ENCODE measurements around the gene SMIM22.

SMIM22 gene

DNA sequence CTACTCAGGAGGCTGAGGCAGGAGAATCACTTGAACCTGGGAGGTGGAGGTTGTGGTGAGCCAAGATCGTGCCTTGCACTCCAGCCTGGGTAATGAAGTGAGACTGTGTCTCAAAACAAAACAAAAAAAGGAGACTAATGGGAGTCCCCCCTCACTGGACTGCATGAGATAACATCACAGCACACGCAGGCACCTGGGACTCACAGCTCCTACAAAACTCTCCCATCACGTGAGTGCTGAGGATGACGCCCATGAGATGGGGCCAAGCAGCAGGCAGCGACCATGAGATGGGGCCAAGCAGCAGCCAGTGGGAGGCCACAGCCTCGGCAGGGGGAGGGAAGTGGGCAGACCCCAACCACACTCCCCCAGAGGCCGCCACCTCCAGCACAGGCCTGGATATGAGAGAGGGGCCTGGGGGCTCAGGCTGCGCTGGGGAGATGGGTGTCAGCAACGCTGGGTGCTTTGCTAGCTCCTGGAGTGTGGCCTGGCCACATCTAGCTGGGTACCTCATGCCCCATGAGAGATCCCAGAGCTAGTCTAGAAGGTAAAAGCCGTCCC is 45.4 kb upstream of the SMIM22 start:
- no peak for DNase-seq (ENCODE audit: extremely low spot score)
- ChIA-PET CTCF (no interaction called here), POLR2A (interaction anchor here (1.1 kb wide), 1 partner anchor 228 kb away, joined by 3 read pairs; no protein-coding TSS in a partner anchor)
- no peak for TF ChIP-seq SP1 (IDR thresholded peaks at IDR 0.05)
- no peak for TF ChIP-seq FOXA1 (IDR thresholded peaks at IDR 0.05)
- TF ChIP-seq LEF1 (IDR thresholded peaks at IDR 0.05; ENCODE audit: borderline replicate concordance): no peak
- no peak for TF ChIP-seq FOXK2 (IDR thresholded peaks at IDR 0.05)
- no peak for TF ChIP-seq BHLHE40 (IDR thresholded peaks at IDR 0.05; ENCODE audit: borderline replicate concordance)

DNA sequence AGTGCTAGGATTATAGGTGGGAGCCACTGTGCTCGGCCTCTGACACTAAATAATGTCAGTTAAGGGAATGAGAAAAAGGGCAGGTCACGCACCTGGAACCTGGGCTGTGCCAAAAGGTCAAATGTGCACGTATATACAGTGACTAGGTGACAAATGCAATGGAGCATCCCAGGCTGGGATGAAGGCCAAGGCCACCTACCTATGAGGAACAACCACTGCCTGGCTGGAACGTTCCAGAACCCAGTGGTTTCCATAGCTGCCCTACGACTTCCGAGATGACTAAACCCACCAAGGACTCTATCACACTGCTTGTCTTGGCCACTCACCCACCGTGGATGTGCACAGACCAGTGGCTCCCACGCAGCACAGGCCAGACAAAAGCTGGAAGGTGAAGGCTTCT is 44.3 kb upstream of the SMIM22 start:
- ChIA-PET CTCF (interaction anchor here (0.6 kb wide), 1 partner anchor 16 kb away, joined by 3 read pairs; no protein-coding TSS in a partner anchor), POLR2A (no interaction called here)
- DNase-seq (ENCODE audit: extremely low spot score): no peak
- TF ChIP-seq FOXA1 (IDR thresholded peaks at IDR 0.05) (no peak), BHLHE40 (IDR thresholded peaks at IDR 0.05; ENCODE audit: borderline replicate concordance) (no peak), TARDBP (IDR thresholded peaks at IDR 0.05) (no peak), NFRKB (IDR thresholded peaks at IDR 0.05) (no peak), FOXM1 (IDR thresholded peaks at IDR 0.05; ENCODE audit: borderline replicate concordance) (no peak), ELF4 (IDR thresholded peaks at IDR 0.05) (no peak), ZNF384 (IDR thresholded peaks at IDR 0.05) (no peak), CTBP1 (IDR thresholded peaks at IDR 0.05; ENCODE audit: borderline replicate concordance) (no peak), FOXK2 (IDR thresholded peaks at IDR 0.05) (no peak), ARNT (IDR thresholded peaks at IDR 0.05) (no peak), L3MBTL2 (conservative IDR thresholded peaks at IDR 0.05) (no peak), SP1 (IDR thresholded peaks at IDR 0.05) (no peak), SUZ12 (IDR thresholded peaks at IDR 0.05) (no peak), LEF1 (IDR thresholded peaks at IDR 0.05; ENCODE audit: borderline replicate concordance) (no peak), HDGF (IDR thresholded peaks at IDR 0.05; ENCODE audit: borderline replicate concordance) (no peak)
- TF ChIP-seq, protein P1, sequence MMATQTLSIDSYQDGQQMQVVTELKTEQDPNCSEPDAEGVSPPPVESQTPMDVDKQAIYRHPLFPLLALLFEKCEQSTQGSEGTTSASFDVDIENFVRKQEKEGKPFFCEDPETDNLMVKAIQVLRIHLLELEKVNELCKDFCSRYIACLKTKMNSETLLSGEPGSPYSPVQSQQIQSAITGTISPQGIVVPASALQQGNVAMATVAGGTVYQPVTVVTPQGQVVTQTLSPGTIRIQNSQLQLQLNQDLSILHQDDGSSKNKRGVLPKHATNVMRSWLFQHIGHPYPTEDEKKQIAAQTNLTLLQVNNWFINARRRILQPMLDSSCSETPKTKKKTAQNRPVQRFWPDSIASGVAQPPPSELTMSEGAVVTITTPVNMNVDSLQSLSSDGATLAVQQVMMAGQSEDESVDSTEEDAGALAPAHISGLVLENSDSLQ (IDR thresholded peaks at IDR 0.05): no peak

DNA sequence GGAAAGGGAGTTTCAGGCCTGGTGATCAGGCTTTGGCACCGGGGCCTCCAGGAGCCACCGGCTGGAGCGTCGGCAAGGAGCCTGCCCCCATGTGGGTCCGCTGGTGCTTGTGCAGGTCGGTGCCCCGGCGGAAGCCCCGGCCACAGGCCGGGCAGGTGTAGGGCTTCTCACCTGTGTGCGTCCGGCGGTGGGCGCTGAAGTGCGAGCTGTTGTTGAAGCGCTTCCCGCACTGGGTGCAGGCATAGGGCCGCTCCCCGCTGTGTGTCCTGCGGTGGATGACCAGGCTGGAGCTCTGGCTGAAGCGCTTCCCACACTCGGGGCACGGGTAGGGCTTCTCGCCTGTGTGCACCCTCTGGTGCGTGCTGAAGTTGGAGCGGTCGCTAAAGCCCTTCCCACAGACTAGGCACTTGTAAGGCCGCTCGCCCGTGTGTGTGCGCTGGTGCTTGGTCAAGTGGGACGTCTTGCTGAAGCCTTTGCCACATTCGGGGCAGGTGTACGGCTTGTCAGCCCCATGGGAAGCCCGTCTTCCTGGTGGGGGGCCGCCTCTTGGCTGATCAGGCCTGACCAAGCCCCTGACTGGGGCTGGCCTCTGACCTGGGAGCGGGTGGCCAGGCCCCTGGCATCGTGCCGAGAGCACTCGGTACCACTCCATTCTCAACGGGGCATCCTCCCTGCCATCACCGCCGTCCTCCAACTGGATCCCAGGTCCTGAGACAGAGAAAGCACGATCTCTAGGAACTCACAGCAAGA is 42.6 kb upstream of the SMIM22 start:
- POLR2A ChIA-PET: no interaction called here
- TF ChIP-seq CTBP1 (IDR thresholded peaks at IDR 0.05; ENCODE audit: borderline replicate concordance) (no peak), NFRKB (IDR thresholded peaks at IDR 0.05) (no peak), L3MBTL2 (conservative IDR thresholded peaks at IDR 0.05) (no peak), LEF1 (IDR thresholded peaks at IDR 0.05; ENCODE audit: borderline replicate concordance) (no peak), HDGF (IDR thresholded peaks at IDR 0.05; ENCODE audit: borderline replicate concordance) (no peak), ZNF384 (IDR thresholded peaks at IDR 0.05) (no peak), BHLHE40 (IDR thresholded peaks at IDR 0.05; ENCODE audit: borderline replicate concordance) (no peak), TARDBP (IDR thresholded peaks at IDR 0.05) (no peak), FOXK2 (IDR thresholded peaks at IDR 0.05) (no peak)
- TF ChIP-seq, protein P1 (IDR thresholded peaks at IDR 0.05): no peak
- no peak for DNase-seq (ENCODE audit: extremely low spot score)
- CTCF ChIA-PET: no interaction called here

DNA sequence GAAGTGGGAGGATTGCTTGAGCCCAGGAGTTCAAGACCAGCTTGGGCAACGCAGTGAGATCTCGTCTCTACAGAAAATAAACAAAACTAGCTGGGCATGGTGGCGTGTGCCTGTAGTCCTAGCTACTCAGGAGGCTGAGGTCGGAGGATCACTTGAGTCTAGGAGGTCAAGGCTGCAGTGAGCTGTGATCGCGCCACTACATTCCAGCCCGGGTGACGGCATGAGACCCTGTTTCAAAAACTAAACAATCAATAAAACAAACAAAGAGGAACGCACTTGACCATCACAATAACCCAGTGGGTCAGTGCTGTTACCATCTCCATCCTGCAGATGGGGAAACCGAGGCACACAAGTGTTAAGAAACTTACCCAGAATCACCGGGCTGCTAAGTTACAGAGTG is 41.9 kb upstream of the SMIM22 start:
- no peak for DNase-seq (ENCODE audit: extremely low spot score)
- CTCF ChIA-PET: no interaction called here
- TF ChIP-seq ARNT (IDR thresholded peaks at IDR 0.05): no peak
- TF ChIP-seq NFRKB (IDR thresholded peaks at IDR 0.05): no peak
- TF ChIP-seq FOXK2 (IDR thresholded peaks at IDR 0.05): no peak
- no peak for TF ChIP-seq ELF4 (IDR thresholded peaks at IDR 0.05)
- no peak for TF ChIP-seq CTBP1 (IDR thresholded peaks at IDR 0.05; ENCODE audit: borderline replicate concordance)
- TF ChIP-seq HDGF (IDR thresholded peaks at IDR 0.05; ENCODE audit: borderline replicate concordance): no peak
- no peak for TF ChIP-seq BHLHE40 (IDR thresholded peaks at IDR 0.05; ENCODE audit: borderline replicate concordance)
- no peak for TF ChIP-seq LEF1 (IDR thresholded peaks at IDR 0.05; ENCODE audit: borderline replicate concordance)
- TF ChIP-seq L3MBTL2 (conservative IDR thresholded peaks at IDR 0.05): no peak
- no peak for TF ChIP-seq SP1 (IDR thresholded peaks at IDR 0.05)
- no peak for TF ChIP-seq TARDBP (IDR thresholded peaks at IDR 0.05)
- TF ChIP-seq FOXA1 (IDR thresholded peaks at IDR 0.05): no peak
- TF ChIP-seq, protein P1 (IDR thresholded peaks at IDR 0.05): no peak
- no peak for TF ChIP-seq ZNF384 (IDR thresholded peaks at IDR 0.05)
- TF ChIP-seq SUZ12 (IDR thresholded peaks at IDR 0.05): no peak
- no peak for TF ChIP-seq FOXM1 (IDR thresholded peaks at IDR 0.05; ENCODE audit: borderline replicate concordance)
- POLR2A ChIA-PET: no interaction called here

DNA sequence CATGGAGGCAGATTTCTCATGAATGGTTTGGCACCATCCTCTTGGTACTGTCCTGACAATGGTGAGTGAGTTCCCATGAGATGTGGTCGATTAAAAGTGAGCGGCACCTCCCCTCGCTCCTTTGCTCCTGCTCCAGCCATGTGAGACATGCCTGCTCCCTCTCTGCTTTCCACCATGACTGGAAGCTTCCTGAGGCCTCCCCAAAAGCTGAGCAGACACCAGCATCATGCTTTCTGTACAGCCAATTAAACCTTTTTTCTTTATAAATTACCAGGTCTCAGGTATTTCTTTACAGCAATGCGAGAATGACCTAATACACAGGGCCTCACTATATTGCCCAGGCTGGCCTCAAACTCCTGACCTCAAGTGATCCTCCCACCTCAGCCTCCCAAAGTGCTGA is 40.3 kb upstream of the SMIM22 start:
- TF ChIP-seq, protein P1 (IDR thresholded peaks at IDR 0.05): no peak
- TF ChIP-seq L3MBTL2 (conservative IDR thresholded peaks at IDR 0.05) (no peak), LEF1 (IDR thresholded peaks at IDR 0.05; ENCODE audit: borderline replicate concordance) (no peak), SUZ12 (IDR thresholded peaks at IDR 0.05) (no peak), ELF4 (IDR thresholded peaks at IDR 0.05) (no peak), BHLHE40 (IDR thresholded peaks at IDR 0.05; ENCODE audit: borderline replicate concordance) (no peak), SP1 (IDR thresholded peaks at IDR 0.05) (no peak), ARNT (IDR thresholded peaks at IDR 0.05) (no peak), HDGF (IDR thresholded peaks at IDR 0.05; ENCODE audit: borderline replicate concordance) (no peak), FOXA1 (IDR thresholded peaks at IDR 0.05) (no peak), NFRKB (IDR thresholded peaks at IDR 0.05) (no peak), TARDBP (IDR thresholded peaks at IDR 0.05) (no peak), ZNF384 (IDR thresholded peaks at IDR 0.05) (no peak), CTBP1 (IDR thresholded peaks at IDR 0.05; ENCODE audit: borderline replicate concordance) (no peak), FOXK2 (IDR thresholded peaks at IDR 0.05) (no peak)
- DNase-seq (ENCODE audit: extremely low spot score): no peak
- CTCF ChIA-PET: no interaction called here
- POLR2A ChIA-PET: no interaction called here
